ENCODE measurements around the gene LINGO4. TPM values are rescaled to one million over a fixed set of nuclear protein-coding genes. Genes with fewer than 3 reads are reported as not detected.

Gene LINGO4
- total and polyA plus RNA-seq, 2 of the 13 experiments (the other 11 are each of a cell fraction or from before 2014, with no cell fraction given): 0.02 to 0.05 TPM

DNA sequence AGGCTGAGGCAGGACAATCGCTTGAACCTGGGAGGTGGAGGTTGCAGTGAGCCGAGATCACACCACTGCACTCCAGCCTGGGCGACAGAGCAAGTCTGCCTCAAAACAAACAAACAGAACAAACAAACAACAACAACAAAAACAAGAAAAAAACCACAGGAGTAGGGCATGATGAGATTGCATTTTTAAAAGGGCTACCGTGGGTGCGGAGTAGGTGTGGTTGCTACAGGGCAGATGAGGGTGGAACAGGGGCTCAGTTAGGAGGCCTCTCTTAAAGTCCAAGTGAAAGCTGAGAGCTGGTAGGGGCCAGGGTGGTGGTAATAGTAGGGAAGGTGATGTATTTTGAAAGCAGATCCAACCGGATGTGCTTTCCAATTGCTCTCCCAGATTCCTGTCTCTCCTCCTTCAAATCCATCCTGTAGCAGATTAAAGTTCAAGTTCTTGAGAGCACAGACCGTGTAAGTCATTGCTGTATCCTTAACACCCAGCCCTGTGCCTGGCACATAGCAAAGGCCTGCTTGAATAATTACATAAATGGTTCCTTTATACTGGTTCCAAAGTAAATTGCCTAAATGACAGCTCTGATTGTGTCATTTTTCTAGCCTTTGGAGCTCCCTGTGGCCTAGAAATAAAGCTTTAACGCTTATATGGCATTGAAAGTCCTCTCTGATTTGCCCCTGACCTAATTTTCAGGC lies 4.2 kb upstream of the LINGO4 start:
- no peaks in the 10 kb centered on the region for H4K20me1 ChIP-seq (ENCODE audit: insufficient read depth, low read length)
- no peak overlapping the region for H3K9ac ChIP-seq (ENCODE audit: insufficient read depth, low read depth, low read length)
- no peak overlapping the region for H3K4me2 ChIP-seq (ENCODE audit: low read depth, low read length)
- ChIA-PET CTCF (ENCODE audit: low intra/inter-chr PET ratio, low total read pairs) (no interaction called here), POLR2A (no interaction called here)
- H3K9me3 ChIP-seq (ENCODE audit: low read length): no peaks in the 10 kb centered on the region
- ATAC-seq: no peak
- DNase-seq (ENCODE audit: low spot score): no peak
- FAIRE-seq: no peak
- H2AFZ ChIP-seq (ENCODE audit: low read length): no peak overlapping the region
- WGBS (ENCODE audit: low lambda C conversion rate): 72% methylated on average over 8 of the region's 8 CpGs
- no peaks in the 10 kb centered on the region for H3K36me3 ChIP-seq (replicated peaks in 1 of 2; ENCODE audit: control insufficient read depth in 1 of 2, insufficient read depth in 2 of 2, low read length in 2 of 2)
- no peak overlapping the region for H3K4me3 ChIP-seq (replicated peaks in 1 of 3; ENCODE audit: insufficient read depth in 1 of 3, low read depth in 2 of 3, low read length in 3 of 3)
- BruUV-seq (replicated peaks): no TSS peak
- in situ Hi-C loops (cut with HindIII; ENCODE audit: extremely low pct_ligation_motif_present, low pct_unique_long_range_greater_than_20kb) (no loop called here), intact Hi-C loops (cut with micrococcal nuclease; ENCODE audit: unreplicated experiment) (no loop called here)
- H3K27me3 ChIP-seq (ENCODE audit: control insufficient read depth in 1 of 2, insufficient read depth in 2 of 2, low read length in 2 of 2): no peaks in the 10 kb centered on the region; a peak in 1 of 5 replicates
- H3K4me1 ChIP-seq (ENCODE audit: insufficient read depth, low read length): peaks cover 11% of the 10 kb centered on the region; the same call in 1 of the 2 replicates
- H3K27ac ChIP-seq (ENCODE audit: extremely low read length, insufficient read depth, low read length): no peak overlapping the region
- TF ChIP-seq, protein P1, sequence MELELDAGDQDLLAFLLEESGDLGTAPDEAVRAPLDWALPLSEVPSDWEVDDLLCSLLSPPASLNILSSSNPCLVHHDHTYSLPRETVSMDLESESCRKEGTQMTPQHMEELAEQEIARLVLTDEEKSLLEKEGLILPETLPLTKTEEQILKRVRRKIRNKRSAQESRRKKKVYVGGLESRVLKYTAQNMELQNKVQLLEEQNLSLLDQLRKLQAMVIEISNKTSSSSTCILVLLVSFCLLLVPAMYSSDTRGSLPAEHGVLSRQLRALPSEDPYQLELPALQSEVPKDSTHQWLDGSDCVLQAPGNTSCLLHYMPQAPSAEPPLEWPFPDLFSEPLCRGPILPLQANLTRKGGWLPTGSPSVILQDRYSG (CRISPR knock-in tag; IDR thresholded peaks at IDR 0.05): no peak
- TF ChIP-seq ZNF549 (CRISPR knock-in tag; IDR thresholded peaks at IDR 0.05): no peak
- TF ChIP-seq CEBPB (IDR thresholded peaks at IDR 0.05; ENCODE audit: borderline replicate concordance, low read depth, low read length): peak; percentile 76; the same call in 1 of the 2 replicates
- no peak for TF ChIP-seq HNRNPH1 (optimal IDR thresholded peaks at IDR 0.05; ENCODE audit: low read depth, low read length)
- TF ChIP-seq RAD51 (IDR thresholded peaks at IDR 0.05; ENCODE audit: borderline replicate concordance): no peak
- no peak for TF ChIP-seq RFXAP (CRISPR knock-in tag; IDR thresholded peaks at IDR 0.05; ENCODE audit: borderline replicate concordance)
- no peak for TF ChIP-seq NCOR1 (IDR thresholded peaks at IDR 0.05; ENCODE audit: borderline replicate concordance, low read length)
- H3K79me2 ChIP-seq (ENCODE audit: insufficient read depth, low read length): no peaks in the 10 kb centered on the region

- BruUV-seq (replicated peaks): no TSS peak
- H3K4me1 ChIP-seq (ENCODE audit: insufficient read depth, low read length): peaks cover 11% of the 10 kb centered on the region; the same call in 1 of the 2 replicates
- CTCF ChIA-PET (ENCODE audit: low intra/inter-chr PET ratio, low total read pairs): no interaction called here
- TF ChIP-seq, protein P2, sequence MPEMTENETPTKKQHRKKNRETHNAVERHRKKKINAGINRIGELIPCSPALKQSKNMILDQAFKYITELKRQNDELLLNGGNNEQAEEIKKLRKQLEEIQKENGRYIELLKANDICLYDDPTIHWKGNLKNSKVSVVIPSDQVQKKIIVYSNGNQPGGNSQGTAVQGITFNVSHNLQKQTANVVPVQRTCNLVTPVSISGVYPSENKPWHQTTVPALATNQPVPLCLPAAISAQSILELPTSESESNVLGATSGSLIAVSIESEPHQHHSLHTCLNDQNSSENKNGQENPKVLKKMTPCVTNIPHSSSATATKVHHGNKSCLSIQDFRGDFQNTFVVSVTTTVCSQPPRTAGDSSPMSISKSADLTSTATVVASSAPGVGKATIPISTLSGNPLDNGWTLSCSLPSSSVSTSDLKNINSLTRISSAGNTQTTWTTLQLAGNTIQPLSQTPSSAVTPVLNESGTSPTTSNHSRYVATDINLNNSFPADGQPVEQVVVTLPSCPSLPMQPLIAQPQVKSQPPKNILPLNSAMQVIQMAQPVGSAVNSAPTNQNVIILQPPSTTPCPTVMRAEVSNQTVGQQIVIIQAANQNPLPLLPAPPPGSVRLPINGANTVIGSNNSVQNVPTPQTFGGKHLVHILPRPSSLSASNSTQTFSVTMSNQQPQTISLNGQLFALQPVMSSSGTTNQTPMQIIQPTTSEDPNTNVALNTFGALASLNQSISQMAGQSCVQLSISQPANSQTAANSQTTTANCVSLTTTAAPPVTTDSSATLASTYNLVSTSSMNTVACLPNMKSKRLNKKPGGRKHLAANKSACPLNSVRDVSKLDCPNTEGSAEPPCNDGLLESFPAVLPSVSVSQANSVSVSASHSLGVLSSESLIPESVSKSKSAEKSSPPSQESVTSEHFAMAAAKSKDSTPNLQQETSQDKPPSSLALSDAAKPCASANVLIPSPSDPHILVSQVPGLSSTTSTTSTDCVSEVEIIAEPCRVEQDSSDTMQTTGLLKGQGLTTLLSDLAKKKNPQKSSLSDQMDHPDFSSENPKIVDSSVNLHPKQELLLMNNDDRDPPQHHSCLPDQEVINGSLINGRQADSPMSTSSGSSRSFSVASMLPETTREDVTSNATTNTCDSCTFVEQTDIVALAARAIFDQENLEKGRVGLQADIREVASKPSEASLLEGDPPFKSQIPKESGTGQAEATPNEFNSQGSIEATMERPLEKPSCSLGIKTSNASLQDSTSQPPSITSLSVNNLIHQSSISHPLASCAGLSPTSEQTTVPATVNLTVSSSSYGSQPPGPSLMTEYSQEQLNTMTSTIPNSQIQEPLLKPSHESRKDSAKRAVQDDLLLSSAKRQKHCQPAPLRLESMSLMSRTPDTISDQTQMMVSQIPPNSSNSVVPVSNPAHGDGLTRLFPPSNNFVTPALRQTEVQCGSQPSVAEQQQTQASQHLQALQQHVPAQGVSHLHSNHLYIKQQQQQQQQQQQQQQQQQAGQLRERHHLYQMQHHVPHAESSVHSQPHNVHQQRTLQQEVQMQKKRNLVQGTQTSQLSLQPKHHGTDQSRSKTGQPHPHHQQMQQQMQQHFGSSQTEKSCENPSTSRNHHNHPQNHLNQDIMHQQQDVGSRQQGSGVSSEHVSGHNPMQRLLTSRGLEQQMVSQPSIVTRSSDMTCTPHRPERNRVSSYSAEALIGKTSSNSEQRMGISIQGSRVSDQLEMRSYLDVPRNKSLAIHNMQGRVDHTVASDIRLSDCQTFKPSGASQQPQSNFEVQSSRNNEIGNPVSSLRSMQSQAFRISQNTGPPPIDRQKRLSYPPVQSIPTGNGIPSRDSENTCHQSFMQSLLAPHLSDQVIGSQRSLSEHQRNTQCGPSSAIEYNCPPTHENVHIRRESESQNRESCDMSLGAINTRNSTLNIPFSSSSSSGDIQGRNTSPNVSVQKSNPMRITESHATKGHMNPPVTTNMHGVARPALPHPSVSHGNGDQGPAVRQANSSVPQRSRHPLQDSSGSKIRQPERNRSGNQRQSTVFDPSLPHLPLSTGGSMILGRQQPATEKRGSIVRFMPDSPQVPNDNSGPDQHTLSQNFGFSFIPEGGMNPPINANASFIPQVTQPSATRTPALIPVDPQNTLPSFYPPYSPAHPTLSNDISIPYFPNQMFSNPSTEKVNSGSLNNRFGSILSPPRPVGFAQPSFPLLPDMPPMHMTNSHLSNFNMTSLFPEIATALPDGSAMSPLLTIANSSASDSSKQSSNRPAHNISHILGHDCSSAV (CRISPR knock-in tag; IDR thresholded peaks at IDR 0.05; ENCODE audit: borderline replicate concordance): no peak
- TF ChIP-seq ZNF841 (CRISPR knock-in tag; IDR thresholded peaks at IDR 0.05; ENCODE audit: borderline replicate concordance): no peak
- no peak for TF ChIP-seq POLR2A (IDR thresholded peaks at IDR 0.05; ENCODE audit: insufficient read depth in 1 of 2, low read depth in 2 of 2, low read length in 2 of 2)
Observed at GRCh38 chr1:151807766-151808165, 2.5 kb upstream of the LINGO4 start.

More at GRCh38 chr1:151807766-151808165, 2.5 kb upstream of the LINGO4 start:
- no peak overlapping the region for H3K27ac ChIP-seq (ENCODE audit: extremely low read length, insufficient read depth, low read length)
- no peaks in the 10 kb centered on the region for H3K79me2 ChIP-seq (ENCODE audit: insufficient read depth, low read length)
- DNase-seq (ENCODE audit: low spot score) (no peak), ATAC-seq (no peak), FAIRE-seq (no peak)
- intact Hi-C loops (cut with micrococcal nuclease; ENCODE audit: unreplicated experiment) (no loop called here), in situ Hi-C loops (cut with HindIII; ENCODE audit: extremely low pct_ligation_motif_present, low pct_unique_long_range_greater_than_20kb) (no loop called here)
- no peak overlapping the region for H3K9ac ChIP-seq (ENCODE audit: insufficient read depth, low read depth, low read length)
- WGBS (ENCODE audit: low lambda C conversion rate): 100% methylated on average over 1 of the region's 1 CpG
- H3K27me3 ChIP-seq (ENCODE audit: control insufficient read depth in 1 of 2, insufficient read depth in 2 of 2, low read length in 2 of 2): no peaks in the 10 kb centered on the region; a peak in 2 of 5 replicates
- no peaks in the 10 kb centered on the region for H3K9me3 ChIP-seq (ENCODE audit: low read length)
- H4K20me1 ChIP-seq (ENCODE audit: insufficient read depth, low read length): no peaks in the 10 kb centered on the region
- H3K4me3 ChIP-seq (replicated peaks in 1 of 3; ENCODE audit: insufficient read depth in 1 of 3, low read depth in 2 of 3, low read length in 3 of 3): no peak overlapping the region
- no peaks in the 10 kb centered on the region for H3K36me3 ChIP-seq (replicated peaks in 1 of 2; ENCODE audit: control insufficient read depth in 1 of 2, insufficient read depth in 2 of 2, low read length in 2 of 2)
- no peak overlapping the region for H2AFZ ChIP-seq (ENCODE audit: low read length)
- H3K4me2 ChIP-seq (ENCODE audit: low read depth, low read length): no peak overlapping the region
- POLR2A ChIA-PET: interaction anchor here (0.8 kb wide), 1 partner anchor 25 kb away, joined by 3 read pairs; no protein-coding TSS in a partner anchor

Measured in HepG2 (cell line).